HG03558 (cell line): ENCODE data around the gene LHFPL6.
"Not testable (repeated sequence)": the region's sequence is repeated elsewhere in the genome, so short reads cannot be mapped to it uniquely, and the experiment has no call there.

Experiments used
- ATAC-seq: cut with Tn5 transposase; IDR thresholded peaks from one replicate; pipeline ENCODE4 v1.9.1; 2021; ENCODE audit warnings: moderate number of reproducible peaks; ENCODE audit not compliant: unreplicated experiment; ENCODE audit errors: extremely low read depth

LHFPL6 gene

GRCh38 chr13:39369161-39369890 is 233.7 kb downstream of the LHFPL6 start:
- ATAC-seq = no peak

GRCh38 chr13:39365879-39366278 is 237.1 kb downstream of the LHFPL6 start:
- ATAC-seq = no peak

- ATAC-seq = no peak
These were observed 238.0 kb downstream of the LHFPL6 start for GRCh38 chr13:39364947-39365468.

GRCh38 chr13:39363382-39363772 is 239.6 kb downstream of the LHFPL6 start:
- no peak for ATAC-seq

DNA sequence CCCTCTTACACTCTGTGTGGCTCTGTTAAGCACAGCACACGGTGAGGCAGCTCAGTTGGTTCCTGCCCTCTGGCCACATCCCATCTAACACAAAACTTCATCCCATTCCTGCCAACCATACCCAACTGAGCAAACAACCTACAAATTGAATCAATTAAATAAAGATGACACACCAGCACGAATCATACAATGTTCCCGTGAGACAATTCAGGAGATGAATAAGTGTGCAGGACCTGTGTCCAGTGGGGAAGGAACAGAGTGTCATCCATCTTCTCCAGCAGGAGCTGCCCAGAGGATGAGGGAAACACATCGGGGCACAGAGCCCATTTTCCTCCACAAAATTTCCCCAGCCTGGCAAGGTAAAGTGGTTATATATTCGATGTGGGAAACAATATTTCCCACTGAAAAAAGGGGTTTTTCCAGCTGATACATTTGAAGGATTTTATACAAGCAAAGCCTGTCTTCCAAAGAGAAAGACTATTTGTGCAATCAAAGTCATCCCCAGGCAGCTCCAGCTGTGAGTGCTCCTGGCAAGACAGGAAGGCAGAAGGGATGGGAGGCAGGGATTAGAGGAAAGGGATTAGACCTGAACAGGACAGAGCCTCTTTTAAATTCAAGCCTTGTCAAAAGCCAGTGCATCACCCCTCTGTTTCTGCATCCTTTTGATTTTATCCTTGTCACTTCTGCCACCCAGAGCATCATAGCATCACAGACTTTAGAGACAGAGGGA is 240.2 kb downstream of the LHFPL6 start:
- no peak for ATAC-seq

- no peak for ATAC-seq
These were observed 249.0 kb downstream of the LHFPL6 start for GRCh38 chr13:39353988-39354387.

DNA sequence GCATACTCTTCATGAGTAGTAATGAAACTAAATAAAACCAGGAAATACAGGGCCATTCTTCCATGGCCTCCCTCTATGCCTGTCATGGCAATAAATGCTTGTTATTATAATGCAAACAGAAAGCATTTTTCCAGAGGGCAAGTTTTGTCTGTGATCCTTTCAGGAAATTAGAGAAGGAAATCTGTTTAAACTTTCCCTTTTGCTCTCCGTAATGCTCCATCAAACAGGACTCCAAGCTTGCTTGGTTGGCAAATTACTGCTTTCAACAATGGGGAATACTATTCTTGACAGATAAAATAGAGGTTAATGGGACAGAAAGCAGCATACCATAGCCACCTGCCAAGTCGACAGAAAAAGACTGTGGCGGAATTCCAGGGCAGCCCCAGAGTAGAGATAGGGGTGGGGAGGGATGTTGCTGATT is 252.5 kb downstream of the LHFPL6 start:
- ATAC-seq = no peak

GRCh38 chr13:39349391-39349960 is 253.5 kb downstream of the LHFPL6 start:
- no peak for ATAC-seq

GRCh38 chr13:39347926-39348901 is 254.8 kb downstream of the LHFPL6 start:
- ATAC-seq = no peak

GRCh38 chr13:39345982-39346381 is 257.0 kb downstream of the LHFPL6 start:
- no peak for ATAC-seq

GRCh38 chr13:39341251-39341650 is 261.7 kb downstream of the LHFPL6 start:
- ATAC-seq = no peak

GRCh38 chr13:39338114-39338513 is 264.9 kb downstream of the LHFPL6 start:
- ATAC-seq = not testable (repeated sequence)

- ATAC-seq = no peak
These were observed 266.1 kb downstream of the LHFPL6 start for GRCh38 chr13:39336937-39337336.

- no peak for ATAC-seq
These were observed 266.8 kb downstream of the LHFPL6 start for GRCh38 chr13:39336207-39336606.

- no peak for ATAC-seq
These were observed 267.3 kb downstream of the LHFPL6 start for GRCh38 chr13:39335721-39336120.

DNA sequence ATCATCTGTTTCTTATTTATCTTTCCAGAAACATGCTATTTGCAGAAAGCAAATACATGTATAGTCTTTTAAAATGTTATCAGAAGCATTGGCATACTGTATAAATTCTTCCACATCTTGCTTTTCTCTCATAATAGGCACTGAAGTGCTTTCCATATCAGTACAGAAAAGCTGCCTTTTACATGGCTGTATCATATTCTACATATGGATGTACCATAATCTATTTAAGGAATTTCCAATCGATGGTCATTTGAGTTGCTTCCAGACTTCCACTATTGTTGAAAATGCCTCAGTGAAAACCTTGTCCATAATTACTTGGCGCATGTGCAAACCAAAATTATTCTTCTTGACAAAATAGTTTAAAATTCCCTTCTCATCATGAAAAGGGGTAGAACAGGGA is 272.5 kb downstream of the LHFPL6 start:
- ATAC-seq = no peak

DNA sequence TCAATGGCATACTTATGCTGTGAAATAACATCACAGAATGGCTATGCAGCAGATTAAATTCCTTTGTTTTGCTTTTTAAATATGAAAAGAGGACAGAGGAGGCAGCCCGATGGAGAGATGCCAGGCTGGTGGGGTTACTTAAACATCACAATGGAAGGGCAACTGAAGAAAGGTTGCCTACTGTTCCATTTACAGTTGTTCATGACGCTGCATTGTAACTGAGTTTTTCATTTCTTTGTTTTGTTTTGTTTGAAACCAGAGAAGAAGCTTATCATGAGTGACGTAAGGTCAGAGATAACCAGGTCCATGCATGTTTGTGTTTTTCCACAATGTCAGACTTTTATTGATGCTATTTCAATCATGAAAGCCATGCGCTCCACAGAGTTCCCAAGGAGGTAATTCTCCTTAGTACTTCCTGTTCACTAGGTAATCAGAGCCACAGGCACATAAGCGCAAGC is 273.8 kb downstream of the LHFPL6 start:
- no peak for ATAC-seq

- ATAC-seq = no peak
These were observed 275.9 kb downstream of the LHFPL6 start for GRCh38 chr13:39327172-39327479.

- no peak for ATAC-seq
These were observed 276.4 kb downstream of the LHFPL6 start for GRCh38 chr13:39326469-39327171.
